Omental fat pad (tissue), 4 donors: ENCODE data around the gene JAM2. TPM values are rescaled to one million over a fixed set of nuclear protein-coding genes. Genes with fewer than 3 reads are reported as not detected.
"Not testable (repeated sequence)": the region's sequence is repeated elsewhere in the genome, so short reads cannot be mapped to it uniquely, and the experiment has no call there.

ENCODE experiments used
- ATAC-seq: fragments of 150-250 bp; one replicate; pipeline ENCODE4 v1.9.1; 2016; ENCODE audit warnings: mild to moderate bottlenecking, moderate library complexity; ENCODE audit not compliant: low FRiP score
- DNase-seq: peaks from one replicate; pipeline ENCODE4 v3.0.0-alpha.2; 2019; ENCODE audit warnings: low spot score
- total RNA-seq, 4 donors: library from RNA; depleted of rRNA; stranded (reverse); fragments of >200 nt; gene quantifications; one replicate each; pipeline ENCODE4 v1.1.0, GENCODE V29; 2016
- TF ChIP-seq, protein P1 (sequence below), 3 donors: fragments of 450-650 bp; IDR thresholded peaks; one replicate each; pipeline ENCODE4 v1.5.1; 2016 to 2017; ENCODE audit warnings: antibody characterized with exemption in 3 of 3, mild to moderate bottlenecking in 3 of 3, moderate library complexity in 2 of 3

Gene JAM2
- total RNA-seq, 4 donors from 2014 or later, result 4.9 to 43.3 (median 11.6) TPM

DNA sequence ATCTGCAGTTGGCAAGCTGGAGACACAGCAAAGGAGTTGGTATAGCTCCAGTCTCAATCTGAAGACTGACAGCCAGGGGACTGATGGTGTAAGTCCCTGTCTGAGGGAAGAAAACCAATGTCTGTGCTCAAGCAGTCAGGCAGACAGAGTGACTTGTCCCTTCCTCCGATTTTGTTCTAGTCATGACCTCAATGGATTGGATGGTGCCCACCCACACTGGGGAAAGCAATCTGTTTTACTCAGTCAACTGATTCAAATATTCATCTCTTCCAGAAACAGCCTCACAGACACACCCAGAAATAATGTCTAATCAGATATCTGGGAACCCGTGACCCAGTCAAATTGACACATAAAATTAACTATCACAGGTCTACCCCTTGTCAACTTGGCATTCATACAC is 19.9 kb upstream of the JAM2 start:
- TF ChIP-seq, protein P1, sequence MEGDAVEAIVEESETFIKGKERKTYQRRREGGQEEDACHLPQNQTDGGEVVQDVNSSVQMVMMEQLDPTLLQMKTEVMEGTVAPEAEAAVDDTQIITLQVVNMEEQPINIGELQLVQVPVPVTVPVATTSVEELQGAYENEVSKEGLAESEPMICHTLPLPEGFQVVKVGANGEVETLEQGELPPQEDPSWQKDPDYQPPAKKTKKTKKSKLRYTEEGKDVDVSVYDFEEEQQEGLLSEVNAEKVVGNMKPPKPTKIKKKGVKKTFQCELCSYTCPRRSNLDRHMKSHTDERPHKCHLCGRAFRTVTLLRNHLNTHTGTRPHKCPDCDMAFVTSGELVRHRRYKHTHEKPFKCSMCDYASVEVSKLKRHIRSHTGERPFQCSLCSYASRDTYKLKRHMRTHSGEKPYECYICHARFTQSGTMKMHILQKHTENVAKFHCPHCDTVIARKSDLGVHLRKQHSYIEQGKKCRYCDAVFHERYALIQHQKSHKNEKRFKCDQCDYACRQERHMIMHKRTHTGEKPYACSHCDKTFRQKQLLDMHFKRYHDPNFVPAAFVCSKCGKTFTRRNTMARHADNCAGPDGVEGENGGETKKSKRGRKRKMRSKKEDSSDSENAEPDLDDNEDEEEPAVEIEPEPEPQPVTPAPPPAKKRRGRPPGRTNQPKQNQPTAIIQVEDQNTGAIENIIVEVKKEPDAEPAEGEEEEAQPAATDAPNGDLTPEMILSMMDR (IDR thresholded peaks at IDR 0.05), result no peak
- no peak for DNase-seq
- ATAC-seq, result no peak

DNA sequence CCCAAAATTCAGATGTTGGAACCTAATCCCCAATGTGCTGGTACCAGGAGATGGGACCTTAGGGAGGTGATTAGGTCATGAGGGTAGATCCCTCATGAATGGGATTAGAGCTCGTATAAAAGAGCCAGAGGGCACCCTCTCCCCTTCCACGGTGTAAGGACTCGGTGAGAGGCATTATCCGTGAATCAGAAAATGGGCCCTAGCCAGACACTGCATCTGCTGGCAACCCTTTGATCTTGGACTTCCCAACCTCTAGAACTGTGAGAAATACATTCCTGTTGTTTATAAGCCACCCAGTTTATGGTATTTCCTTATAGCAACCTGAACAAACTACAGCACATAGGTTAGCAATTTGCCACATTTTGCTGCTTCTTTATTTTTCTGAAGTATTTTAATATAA is 14.5 kb upstream of the JAM2 start:
- TF ChIP-seq, protein P1 (IDR thresholded peaks at IDR 0.05), result no peak
- DNase-seq, result no peak
- ATAC-seq, result no peak

DNA sequence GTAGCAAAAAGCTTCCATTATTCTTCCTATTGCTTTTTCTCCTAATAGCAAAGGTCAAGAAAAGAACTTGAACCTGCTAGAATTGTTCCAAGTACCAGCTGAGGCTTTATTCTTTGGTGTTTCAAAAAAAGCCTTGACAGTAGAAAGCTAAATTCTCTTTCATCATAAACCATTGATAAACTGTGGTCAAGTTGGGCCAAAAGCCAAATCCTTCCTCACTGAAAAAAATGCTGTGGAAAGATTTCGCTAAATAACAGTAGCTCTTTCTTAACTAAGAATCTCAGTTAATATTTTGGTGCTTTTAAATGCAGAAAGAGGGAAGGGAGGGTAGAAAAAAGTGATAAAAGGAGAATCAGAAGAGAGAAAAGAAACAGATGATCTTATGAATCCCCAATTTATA is 14.0 kb upstream of the JAM2 start:
- ATAC-seq (no peak), DNase-seq (no peak)
- TF ChIP-seq, protein P1 (IDR thresholded peaks at IDR 0.05), result no peak

DNA sequence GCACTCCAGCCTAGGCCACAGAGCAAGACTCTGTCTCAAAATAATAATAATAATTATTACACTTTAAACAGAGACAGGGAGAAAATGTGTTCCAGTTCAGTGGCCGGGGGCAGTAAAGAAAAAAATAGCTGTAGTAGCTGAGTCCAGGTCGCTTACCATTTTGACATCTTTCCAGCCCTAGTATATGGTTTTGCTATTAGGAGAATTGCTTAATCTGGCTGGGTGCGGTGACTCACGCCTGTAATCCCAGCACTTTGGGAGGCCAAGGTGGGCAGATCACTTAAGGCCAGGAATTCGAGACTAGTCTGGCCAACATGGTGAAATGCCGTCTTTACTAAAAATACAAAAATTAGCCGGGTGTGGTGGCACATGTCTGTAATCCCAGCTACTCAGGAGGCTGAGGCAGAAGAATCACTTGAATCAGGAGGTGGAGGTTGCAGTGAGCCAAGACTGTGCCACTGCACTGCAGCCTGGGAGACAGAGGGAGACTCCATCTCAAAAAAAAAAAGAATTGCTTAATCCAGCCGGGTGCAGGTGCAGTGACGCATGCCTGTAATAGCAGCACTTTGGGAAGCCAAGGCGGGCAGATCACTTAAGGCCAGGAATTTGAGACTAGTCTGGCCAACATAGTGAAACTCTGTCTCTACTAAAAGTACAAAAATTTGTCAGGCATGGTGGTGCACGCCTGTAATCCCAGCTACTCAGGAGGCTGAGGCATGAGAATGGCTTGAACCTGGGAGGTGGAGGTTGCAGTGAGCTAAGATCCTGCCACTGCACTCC is 13.1 kb upstream of the JAM2 start:
- DNase-seq, ATAC-seq: not testable (repeated sequence)

DNA sequence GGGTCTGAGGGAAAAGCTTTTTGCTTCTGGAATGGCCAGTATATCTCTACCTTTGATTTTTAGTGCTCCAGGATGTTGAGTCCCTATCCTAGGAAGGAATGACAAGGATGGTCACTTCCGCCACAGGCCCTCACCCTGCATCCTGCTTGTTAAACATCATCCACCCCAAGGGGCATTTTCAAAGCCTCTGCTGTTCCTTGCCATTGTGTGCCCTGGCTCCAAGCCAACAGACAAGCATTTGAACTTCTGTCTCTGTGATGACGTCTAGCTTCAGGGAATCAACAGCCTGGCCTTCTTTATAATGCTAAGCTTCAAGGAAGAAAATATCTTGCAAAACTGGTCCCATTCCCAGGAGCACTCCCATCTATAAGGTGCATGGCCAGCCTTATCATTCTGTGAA is 12.3 kb upstream of the JAM2 start:
- no peak for DNase-seq
- TF ChIP-seq, protein P1 (IDR thresholded peaks at IDR 0.05), result no peak
- no peak for ATAC-seq

DNA sequence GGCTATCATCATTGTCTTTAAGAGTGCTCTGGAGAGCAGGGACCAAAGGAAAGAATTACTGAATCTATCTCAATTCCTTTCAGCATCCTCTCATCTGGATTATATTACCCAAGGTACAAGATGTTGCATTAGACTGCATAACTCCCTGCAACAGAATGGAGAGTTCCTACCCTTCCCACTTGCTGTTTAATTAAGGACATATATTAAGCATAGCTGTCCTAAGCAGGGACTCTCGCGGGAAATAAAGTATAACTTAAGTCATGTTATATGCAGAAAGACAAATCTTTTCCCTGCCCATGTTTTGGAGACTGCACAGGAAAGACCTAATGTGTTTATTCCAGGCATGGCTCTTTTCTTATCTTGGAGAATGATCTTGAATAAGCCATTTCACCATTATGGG is 6.8 kb upstream of the JAM2 start:
- TF ChIP-seq, protein P1 (IDR thresholded peaks at IDR 0.05), result no peak
- ATAC-seq (no peak), DNase-seq (no peak)

DNA sequence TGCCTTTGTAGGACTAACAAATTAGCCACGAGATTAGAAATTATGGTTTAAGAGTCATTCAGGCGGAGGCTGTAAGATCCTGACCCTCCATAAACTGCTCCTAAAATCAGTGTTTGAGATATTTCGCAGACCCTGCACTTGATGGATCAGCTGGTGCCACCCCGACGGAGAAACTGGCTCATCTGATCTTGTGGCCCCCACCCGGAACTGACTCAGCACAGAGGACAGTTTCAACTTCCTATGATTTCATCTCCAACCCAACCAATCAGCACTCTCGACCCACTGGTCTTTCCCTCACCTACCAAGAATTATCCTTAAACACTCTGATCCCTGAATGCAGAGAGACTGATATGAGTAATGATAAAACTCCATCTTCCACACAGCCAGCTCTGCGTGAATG is 3.7 kb upstream of the JAM2 start:
- TF ChIP-seq, protein P1 (IDR thresholded peaks at IDR 0.05), result no peak
- DNase-seq (no peak), ATAC-seq (no peak)
